HL-60 (cell line): ENCODE measurements around the gene DACT3.

Source experiments
- POLR2AphosphoS5 ChIP-seq: IDR thresholded peaks from 2 replicates; pipeline ENCODE4 v1.6.1; 2012; ENCODE audit warnings: low read depth
- TF ChIP-seq, protein P1 (sequence below): IDR thresholded peaks from one replicate; pipeline ENCODE4 v1.5.1; 2011; ENCODE audit warnings: low read length, control low read depth, inconsistent platforms; ENCODE audit not compliant: insufficient read depth

DNA sequence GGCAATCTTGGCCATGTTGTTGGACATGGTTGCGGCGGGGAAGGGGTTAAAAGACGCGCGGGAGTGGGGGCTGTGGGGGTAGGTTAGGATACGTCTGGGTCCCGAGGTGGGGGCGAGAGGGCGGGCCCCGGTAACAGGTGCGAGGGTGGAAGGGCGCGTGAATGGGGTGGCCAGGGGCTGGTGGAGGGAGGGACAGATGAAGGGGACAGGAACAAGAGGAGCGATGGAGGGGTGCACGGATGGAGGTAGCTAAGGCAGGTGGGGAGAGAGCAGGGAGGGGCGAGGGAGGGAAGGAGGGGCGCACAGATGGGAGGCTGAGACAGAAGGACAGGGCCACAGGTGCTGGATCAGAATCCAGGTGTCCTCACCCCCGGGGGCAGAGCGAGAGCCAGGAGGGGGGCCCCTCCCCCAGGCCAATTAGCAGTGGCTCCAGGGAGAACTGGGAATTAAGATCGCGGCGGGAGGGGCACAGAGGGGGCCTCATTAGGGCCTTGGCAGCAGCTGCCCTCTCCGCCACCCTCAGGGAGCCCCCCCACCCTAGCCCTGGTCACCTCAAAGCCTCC lies 26.2 kb downstream of the DACT3 start:
- TF ChIP-seq, protein P1, sequence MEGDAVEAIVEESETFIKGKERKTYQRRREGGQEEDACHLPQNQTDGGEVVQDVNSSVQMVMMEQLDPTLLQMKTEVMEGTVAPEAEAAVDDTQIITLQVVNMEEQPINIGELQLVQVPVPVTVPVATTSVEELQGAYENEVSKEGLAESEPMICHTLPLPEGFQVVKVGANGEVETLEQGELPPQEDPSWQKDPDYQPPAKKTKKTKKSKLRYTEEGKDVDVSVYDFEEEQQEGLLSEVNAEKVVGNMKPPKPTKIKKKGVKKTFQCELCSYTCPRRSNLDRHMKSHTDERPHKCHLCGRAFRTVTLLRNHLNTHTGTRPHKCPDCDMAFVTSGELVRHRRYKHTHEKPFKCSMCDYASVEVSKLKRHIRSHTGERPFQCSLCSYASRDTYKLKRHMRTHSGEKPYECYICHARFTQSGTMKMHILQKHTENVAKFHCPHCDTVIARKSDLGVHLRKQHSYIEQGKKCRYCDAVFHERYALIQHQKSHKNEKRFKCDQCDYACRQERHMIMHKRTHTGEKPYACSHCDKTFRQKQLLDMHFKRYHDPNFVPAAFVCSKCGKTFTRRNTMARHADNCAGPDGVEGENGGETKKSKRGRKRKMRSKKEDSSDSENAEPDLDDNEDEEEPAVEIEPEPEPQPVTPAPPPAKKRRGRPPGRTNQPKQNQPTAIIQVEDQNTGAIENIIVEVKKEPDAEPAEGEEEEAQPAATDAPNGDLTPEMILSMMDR, result no peak
- no peak for TF ChIP-seq POLR2AphosphoS5
